Thyroid gland (tissue), 4 donors: ENCODE measurements around the gene TECTB.

Experiments used
- CTCF ChIP-seq, 6 experiments: fragments of 200-600 bp in 3 of 6; fragments of 450-650 bp in 3 of 6; sonication (generic) in 3 of 6; IDR thresholded peaks; one replicate each; pipeline ENCODE4 v1.5.1; 2016 to 2019; ENCODE audit warnings: antibody characterized with exemption in 6 of 6, mild to moderate bottlenecking in 2 of 6, inconsistent platforms in 1 of 6, moderate library complexity in 1 of 6
- POLR2A ChIP-seq, 2 donors: fragments of 450-650 bp; IDR thresholded peaks; one replicate each; pipeline ENCODE4 v1.6.1; 2017; ENCODE audit warnings: antibody characterized with exemption in 2 of 2, mild to moderate bottlenecking in 2 of 2, moderate library complexity in 1 of 2

GRCh38 chr10:112236486-112236885, 46.7 kb upstream of the TECTB start:
- TF ChIP-seq CTCF (IDR thresholded peaks at IDR 0.05) (no peak), POLR2A (IDR thresholded peaks at IDR 0.05) (no peak)
